Measurements from ENCODE around the gene NLRP3.
"Not testable (repeated sequence)": the region's sequence is repeated elsewhere in the genome, so short reads cannot be mapped to it uniquely, and the experiment has no call there.

The NLRP3 gene

GRCh38 chr1:247392088-247392487, 23.9 kb upstream of the NLRP3 start:
- Histone ChIP-seq H3K27ac (ENCODE audit: low read depth, low read length) (no peak overlapping the region), H3K4me3 (ENCODE audit: low read depth, low read length) (no peak overlapping the region), H3K79me2 (ENCODE audit: control insufficient read depth, insufficient read depth, low read length, unreplicated experiment) (no peaks in the 10 kb centered on the region), H3K36me3 (ENCODE audit: insufficient read depth, low read length) (no peaks in the 10 kb centered on the region), H3K4me1 (ENCODE audit: control insufficient read depth, insufficient read depth, low read length, unreplicated experiment) (no peaks in the 10 kb centered on the region), H3K27me3 (ENCODE audit: insufficient read depth, low read length) (no peaks in the 10 kb centered on the region), H2AFZ (ENCODE audit: low read length, unreplicated experiment) (no peak overlapping the region)

DNA sequence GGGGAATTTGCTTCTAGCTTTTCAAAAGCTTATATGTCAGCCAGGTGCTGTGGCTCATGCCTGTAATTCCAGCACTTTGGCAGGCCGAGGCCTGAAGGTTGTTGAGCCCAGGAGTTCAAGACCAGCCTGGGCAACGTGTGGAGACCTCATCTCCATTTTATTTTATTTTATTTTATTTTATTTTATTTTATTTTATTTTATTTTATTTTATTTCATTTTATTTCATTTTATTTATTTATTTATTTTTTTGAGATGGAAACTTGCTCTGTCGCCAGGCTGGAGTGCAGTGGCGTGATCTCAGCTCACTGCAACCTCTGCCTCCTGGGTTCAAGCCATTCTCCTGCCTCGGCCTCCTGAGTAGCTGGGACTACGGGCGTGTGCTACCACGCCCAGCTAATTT, 20.9 kb upstream of the NLRP3 start:
- not testable (repeated sequence) for H3K27ac ChIP-seq (ENCODE audit: low read depth, low read length); H3K4me3 ChIP-seq (ENCODE audit: low read depth, low read length); H3K79me2 ChIP-seq (ENCODE audit: control insufficient read depth, insufficient read depth, low read length, unreplicated experiment); H3K4me1 ChIP-seq (ENCODE audit: control insufficient read depth, insufficient read depth, low read length, unreplicated experiment); H2AFZ ChIP-seq (ENCODE audit: low read length, unreplicated experiment); H3K36me3 ChIP-seq (ENCODE audit: insufficient read depth, low read length)
- H3K27me3 ChIP-seq (ENCODE audit: insufficient read depth, low read length) = peaks cover 18% of the 10 kb centered on the region

GRCh38 chr1:247400685-247401084, 15.3 kb upstream of the NLRP3 start:
- H3K36me3 ChIP-seq (ENCODE audit: insufficient read depth, low read length) = no peaks in the 10 kb centered on the region
- H3K79me2 ChIP-seq (ENCODE audit: control insufficient read depth, insufficient read depth, low read length, unreplicated experiment) = no peaks in the 10 kb centered on the region
- H3K4me1 ChIP-seq (ENCODE audit: control insufficient read depth, insufficient read depth, low read length, unreplicated experiment) = no peaks in the 10 kb centered on the region
- peaks cover 18% of the 10 kb centered on the region for H3K27me3 ChIP-seq (ENCODE audit: insufficient read depth, low read length)
- H3K4me3 ChIP-seq (ENCODE audit: low read depth, low read length) = no peak overlapping the region
- H2AFZ ChIP-seq (ENCODE audit: low read length, unreplicated experiment) = no peak overlapping the region
- no peak overlapping the region for H3K27ac ChIP-seq (ENCODE audit: low read depth, low read length)

DNA sequence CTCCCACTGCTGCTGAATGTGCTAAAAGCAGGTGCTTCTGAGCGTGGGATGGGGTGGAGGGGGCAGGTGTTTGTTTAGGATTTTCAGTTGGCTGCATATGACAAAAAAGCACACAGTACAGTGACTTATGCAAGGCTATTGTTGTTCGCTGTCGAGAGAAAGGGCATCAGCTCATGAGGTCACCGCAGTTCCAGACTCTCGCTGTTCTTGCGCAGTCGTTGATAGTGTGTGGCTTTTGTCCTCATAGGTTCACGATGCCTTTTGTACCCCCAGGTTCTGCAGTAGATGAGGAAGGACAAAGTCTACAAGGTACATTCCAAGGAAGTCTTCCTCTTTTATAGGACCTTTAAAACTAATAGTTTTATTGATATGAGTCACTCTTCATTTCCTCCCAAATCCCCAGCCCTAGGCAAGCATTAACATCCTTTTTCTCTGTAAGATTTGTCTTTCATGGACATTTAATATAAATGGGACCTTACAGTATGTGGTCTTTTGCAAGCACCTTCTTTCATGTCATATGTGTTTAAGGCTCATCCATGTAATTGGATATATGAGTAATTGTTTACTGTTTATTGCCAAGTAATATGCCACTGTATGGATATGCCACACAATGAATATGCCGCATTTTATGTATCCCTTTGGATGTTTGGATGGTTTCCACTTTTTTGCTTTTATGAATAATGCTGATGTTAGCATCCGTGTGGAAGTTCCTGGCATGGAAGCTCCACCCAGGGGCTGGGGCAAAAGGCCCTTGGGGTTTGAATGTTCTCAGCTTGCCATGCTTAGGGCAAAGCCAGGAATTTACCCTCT, 14.5 kb upstream of the NLRP3 start:
- no peaks in the 10 kb centered on the region for H3K36me3 ChIP-seq (ENCODE audit: insufficient read depth, low read length)
- H3K79me2 ChIP-seq (ENCODE audit: control insufficient read depth, insufficient read depth, low read length, unreplicated experiment) = no peaks in the 10 kb centered on the region
- no peak overlapping the region for H3K4me3 ChIP-seq (ENCODE audit: low read depth, low read length)
- H2AFZ ChIP-seq (ENCODE audit: low read length, unreplicated experiment) = no peak overlapping the region
- no peak overlapping the region for H3K27ac ChIP-seq (ENCODE audit: low read depth, low read length)
- H3K27me3 ChIP-seq (ENCODE audit: insufficient read depth, low read length) = peaks cover 18% of the 10 kb centered on the region
- no peaks in the 10 kb centered on the region for H3K4me1 ChIP-seq (ENCODE audit: control insufficient read depth, insufficient read depth, low read length, unreplicated experiment)

DNA sequence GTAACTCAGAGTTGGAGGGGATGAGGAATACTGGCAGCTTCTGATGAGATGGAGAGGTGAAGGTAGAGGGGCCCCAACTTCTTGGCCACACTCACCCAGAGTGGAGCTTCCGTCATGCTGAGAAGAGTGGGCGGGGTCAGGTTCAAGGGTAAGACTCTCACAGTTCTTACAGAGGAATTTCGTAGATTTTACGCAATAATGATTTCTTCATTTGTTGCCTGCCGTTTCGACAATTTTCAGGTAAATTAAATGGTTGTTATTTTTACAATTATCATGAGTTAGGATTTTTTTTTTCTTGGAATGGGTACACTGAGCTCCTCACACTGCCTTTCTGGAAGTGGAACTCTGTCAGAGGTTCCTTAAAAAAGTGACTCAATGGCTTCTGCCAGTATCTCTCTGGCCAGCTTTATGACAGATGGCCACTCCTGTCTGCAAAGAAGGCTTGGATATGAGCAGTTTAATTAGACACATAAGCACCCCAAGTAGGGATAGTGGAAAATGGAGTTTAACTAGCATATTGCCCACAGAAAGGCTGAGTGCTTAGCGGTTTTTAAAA, 13.8 kb upstream of the NLRP3 start:
- H3K27ac ChIP-seq (ENCODE audit: low read depth, low read length) = no peak overlapping the region
- no peaks in the 10 kb centered on the region for H3K4me1 ChIP-seq (ENCODE audit: control insufficient read depth, insufficient read depth, low read length, unreplicated experiment)
- no peak overlapping the region for H3K4me3 ChIP-seq (ENCODE audit: low read depth, low read length)
- H3K27me3 ChIP-seq (ENCODE audit: insufficient read depth, low read length) = peaks cover 18% of the 10 kb centered on the region
- H3K36me3 ChIP-seq (ENCODE audit: insufficient read depth, low read length) = no peaks in the 10 kb centered on the region
- no peak overlapping the region for H2AFZ ChIP-seq (ENCODE audit: low read length, unreplicated experiment)
- H3K79me2 ChIP-seq (ENCODE audit: control insufficient read depth, insufficient read depth, low read length, unreplicated experiment) = no peaks in the 10 kb centered on the region

GRCh38 chr1:247406014-247406656, 9.8 kb upstream of the NLRP3 start:
- Histone ChIP-seq H3K4me1 (ENCODE audit: control insufficient read depth, insufficient read depth, low read length, unreplicated experiment) (no peaks in the 10 kb centered on the region), H3K79me2 (ENCODE audit: control insufficient read depth, insufficient read depth, low read length, unreplicated experiment) (no peaks in the 10 kb centered on the region), H3K27me3 (ENCODE audit: insufficient read depth, low read length) (no peaks in the 10 kb centered on the region), H3K36me3 (ENCODE audit: insufficient read depth, low read length) (no peaks in the 10 kb centered on the region), H3K27ac (ENCODE audit: low read depth, low read length) (no peak overlapping the region), H2AFZ (ENCODE audit: low read length, unreplicated experiment) (no peak overlapping the region), H3K4me3 (ENCODE audit: low read depth, low read length) (no peak overlapping the region)

DNA sequence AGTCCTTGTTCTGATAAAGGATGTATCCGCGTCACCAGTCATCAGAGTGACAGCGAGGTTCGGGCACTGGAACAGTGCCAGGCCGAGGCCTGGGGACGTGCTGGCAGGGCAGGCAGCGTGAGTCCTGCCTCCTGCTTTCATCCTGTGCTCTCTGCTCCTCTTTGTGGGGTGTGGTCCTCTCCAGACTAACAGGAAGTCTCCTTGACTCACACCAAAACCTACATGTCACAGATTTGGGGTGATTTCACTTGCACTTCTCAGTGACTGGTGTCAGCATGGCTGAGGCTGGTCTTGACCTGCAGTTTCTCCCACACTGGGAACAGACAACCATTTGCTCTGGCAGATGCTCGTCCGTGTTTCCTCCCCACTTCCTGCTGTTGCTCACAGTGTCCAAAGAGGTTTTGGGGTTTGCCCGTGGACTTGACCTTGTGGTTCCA, 8.8 kb upstream of the NLRP3 start:
- Histone ChIP-seq H3K79me2 (ENCODE audit: control insufficient read depth, insufficient read depth, low read length, unreplicated experiment) (no peaks in the 10 kb centered on the region), H3K36me3 (ENCODE audit: insufficient read depth, low read length) (no peaks in the 10 kb centered on the region), H3K27ac (ENCODE audit: low read depth, low read length) (no peak overlapping the region), H2AFZ (ENCODE audit: low read length, unreplicated experiment) (no peak overlapping the region), H3K4me1 (ENCODE audit: control insufficient read depth, insufficient read depth, low read length, unreplicated experiment) (no peaks in the 10 kb centered on the region), H3K4me3 (ENCODE audit: low read depth, low read length) (no peak overlapping the region), H3K27me3 (ENCODE audit: insufficient read depth, low read length) (no peaks in the 10 kb centered on the region)

DNA sequence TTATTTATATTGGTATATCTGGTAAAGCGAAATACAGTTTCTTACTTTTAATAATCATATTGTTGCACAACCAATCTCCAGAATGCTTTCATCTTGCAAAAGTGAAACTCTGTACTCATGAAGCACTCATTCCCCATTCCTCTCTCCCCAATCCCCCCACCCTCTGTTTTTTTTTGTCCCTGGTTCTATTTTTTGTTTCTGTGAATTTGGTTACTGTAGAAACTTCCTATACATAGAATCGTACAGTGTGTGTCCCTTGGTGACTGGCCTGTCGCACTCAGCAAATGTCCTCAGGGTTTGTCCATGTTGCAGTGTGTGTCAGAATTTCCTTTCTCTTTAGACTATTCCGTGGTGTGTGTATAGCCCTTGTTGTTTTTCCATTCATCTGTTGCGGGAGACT, 7.9 kb upstream of the NLRP3 start:
- Histone ChIP-seq H3K27me3 (ENCODE audit: insufficient read depth, low read length) (no peaks in the 10 kb centered on the region), H3K36me3 (ENCODE audit: insufficient read depth, low read length) (no peaks in the 10 kb centered on the region), H2AFZ (ENCODE audit: low read length, unreplicated experiment) (no peak overlapping the region), H3K4me1 (ENCODE audit: control insufficient read depth, insufficient read depth, low read length, unreplicated experiment) (no peaks in the 10 kb centered on the region), H3K27ac (ENCODE audit: low read depth, low read length) (no peak overlapping the region), H3K79me2 (ENCODE audit: control insufficient read depth, insufficient read depth, low read length, unreplicated experiment) (no peaks in the 10 kb centered on the region), H3K4me3 (ENCODE audit: low read depth, low read length) (no peak overlapping the region)

- Histone ChIP-seq H2AFZ (ENCODE audit: low read length, unreplicated experiment) (no peak overlapping the region), H3K79me2 (ENCODE audit: control insufficient read depth, insufficient read depth, low read length, unreplicated experiment) (no peaks in the 10 kb centered on the region), H3K27me3 (ENCODE audit: insufficient read depth, low read length) (no peaks in the 10 kb centered on the region), H3K4me3 (ENCODE audit: low read depth, low read length) (no peak overlapping the region), H3K4me1 (ENCODE audit: control insufficient read depth, insufficient read depth, low read length, unreplicated experiment) (no peaks in the 10 kb centered on the region), H3K36me3 (ENCODE audit: insufficient read depth, low read length) (no peaks in the 10 kb centered on the region), H3K27ac (ENCODE audit: low read depth, low read length) (no peak overlapping the region)
Measured at GRCh38 chr1:247409869-247410544, 6.0 kb upstream of the NLRP3 start.

- Histone ChIP-seq H3K4me3 (ENCODE audit: low read depth, low read length) (no peak overlapping the region), H3K36me3 (ENCODE audit: insufficient read depth, low read length) (no peaks in the 10 kb centered on the region), H3K27ac (ENCODE audit: low read depth, low read length) (no peak overlapping the region), H3K27me3 (ENCODE audit: insufficient read depth, low read length) (no peaks in the 10 kb centered on the region), H3K79me2 (ENCODE audit: control insufficient read depth, insufficient read depth, low read length, unreplicated experiment) (no peaks in the 10 kb centered on the region), H3K4me1 (ENCODE audit: control insufficient read depth, insufficient read depth, low read length, unreplicated experiment) (no peaks in the 10 kb centered on the region), H2AFZ (ENCODE audit: low read length, unreplicated experiment) (no peak overlapping the region)
Measured at GRCh38 chr1:247411621-247412327, 4.2 kb upstream of the NLRP3 start.
